MCF 10A (cell line): Measurements from ENCODE around the gene COMTD1. TPM values are rescaled to one million over a fixed set of nuclear protein-coding genes. Genes with fewer than 3 reads are reported as not detected.

Experiments used
- BruUV-seq: library from RNA; stranded (reverse); fragments of 400-500 nt; replicated peaks from 2 replicates; lab custom pipeline; 2021; lab: Mats Ljungman, UMichigan
- CTCF ChIA-PET: fragments of 300-600 bp; sonication (Branson Sonifier 250); formaldehyde crosslinking; extraction: SDS; loops from one replicate; lab custom pipeline; 2021; ENCODE audit warnings: antibody characterized with exemption, inconsistent platforms; lab: Yijun Ruan, JAX
- POLR2A ChIA-PET: fragments of 300-600, 350-650 bp; sonication (Branson Sonifier 250); formaldehyde crosslinking; extraction: SDS; loops from one replicate; lab custom pipeline; 2020; ENCODE audit warnings: antibody characterized with exemption, inconsistent platforms; lab: Yijun Ruan, JAX
- DNase-seq: peaks from one replicate; pipeline ENCODE4 v3.0.0-alpha.2; 2018; ENCODE audit not compliant: unreplicated experiment
- H3K27ac Mint-ChIP-seq: one replicate; pipeline ENCODE4 v1.8.0; 2022; ENCODE audit warnings: mild to moderate bottlenecking, low read depth, mixed read lengths; ENCODE audit not compliant: unreplicated experiment
- H3K27me3 Mint-ChIP-seq: one replicate; pipeline ENCODE4 v1.8.0; 2022; ENCODE audit warnings: mixed read lengths; ENCODE audit not compliant: insufficient read depth, unreplicated experiment
- H3K36me3 Mint-ChIP-seq: one replicate; pipeline ENCODE4 v1.8.0; 2022; ENCODE audit warnings: mild to moderate bottlenecking, moderate library complexity, mixed read lengths; ENCODE audit not compliant: insufficient read depth, unreplicated experiment
- H3K4me1 Mint-ChIP-seq: one replicate; pipeline ENCODE4 v1.8.0; 2022; ENCODE audit warnings: mixed read lengths; ENCODE audit not compliant: insufficient read depth, unreplicated experiment
- H3K4me3 Mint-ChIP-seq: one replicate; pipeline ENCODE4 v1.8.0; 2022; ENCODE audit warnings: mild to moderate bottlenecking, moderate library complexity, mixed read lengths; ENCODE audit not compliant: unreplicated experiment
- H3K9me3 Mint-ChIP-seq: one replicate; pipeline ENCODE4 v1.8.0; 2022; ENCODE audit warnings: mixed read lengths; ENCODE audit not compliant: unreplicated experiment
- intact Hi-C: fragments of 100-400 bp; cut with micrococcal nuclease; formaldehyde crosslinking; loops from 2 replicates; pipeline ENCODE4 v1.14.1; 2022
- total RNA-seq: library from RNA; stranded (reverse); gene quantifications from 2 replicates; pipeline ENCODE4 v1.2.3, GENCODE V29; 2022
- TF ChIP-seq, protein P1 (sequence below): fragments of 200-600 bp; IDR thresholded peaks from one replicate; pipeline ENCODE4 v1.8.0; 2022; ENCODE audit warnings: antibody characterized with exemption, mild to moderate bottlenecking; ENCODE audit not compliant: unreplicated experiment

The COMTD1 gene
- total RNA-seq, 1 experiment from 2014 or later, result 34.3 TPM

DNA sequence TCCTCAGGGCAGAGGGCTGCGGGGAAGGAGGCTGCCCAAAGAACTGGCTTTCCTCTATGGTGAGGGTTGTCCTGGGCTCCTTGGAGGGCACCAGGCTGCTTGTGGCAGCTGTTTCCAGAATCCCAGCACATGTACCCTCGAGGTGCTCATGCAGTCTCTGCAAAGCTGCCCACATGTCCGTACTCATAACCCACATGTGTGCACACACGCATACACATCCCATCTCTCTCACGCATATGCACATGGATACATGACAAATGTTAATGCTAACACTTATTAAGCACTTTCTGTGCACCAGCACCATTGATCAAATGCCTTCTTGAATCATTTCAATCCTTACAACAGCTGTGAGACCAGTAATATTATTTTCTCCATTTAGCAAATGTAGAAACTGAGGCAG is 36.3 kb upstream of the COMTD1 start:
- ChIA-PET CTCF (no interaction called here), POLR2A (no interaction called here)
- Mint-ChIP-seq H3K36me3 (no peaks in the 10 kb centered on the region), H3K9me3 (no peaks in the 10 kb centered on the region), H3K27ac (no peak overlapping the region), H3K4me3 (no peak overlapping the region), H3K4me1 (no peaks in the 10 kb centered on the region), H3K27me3 (no peaks in the 10 kb centered on the region)
- TF ChIP-seq, protein P1, sequence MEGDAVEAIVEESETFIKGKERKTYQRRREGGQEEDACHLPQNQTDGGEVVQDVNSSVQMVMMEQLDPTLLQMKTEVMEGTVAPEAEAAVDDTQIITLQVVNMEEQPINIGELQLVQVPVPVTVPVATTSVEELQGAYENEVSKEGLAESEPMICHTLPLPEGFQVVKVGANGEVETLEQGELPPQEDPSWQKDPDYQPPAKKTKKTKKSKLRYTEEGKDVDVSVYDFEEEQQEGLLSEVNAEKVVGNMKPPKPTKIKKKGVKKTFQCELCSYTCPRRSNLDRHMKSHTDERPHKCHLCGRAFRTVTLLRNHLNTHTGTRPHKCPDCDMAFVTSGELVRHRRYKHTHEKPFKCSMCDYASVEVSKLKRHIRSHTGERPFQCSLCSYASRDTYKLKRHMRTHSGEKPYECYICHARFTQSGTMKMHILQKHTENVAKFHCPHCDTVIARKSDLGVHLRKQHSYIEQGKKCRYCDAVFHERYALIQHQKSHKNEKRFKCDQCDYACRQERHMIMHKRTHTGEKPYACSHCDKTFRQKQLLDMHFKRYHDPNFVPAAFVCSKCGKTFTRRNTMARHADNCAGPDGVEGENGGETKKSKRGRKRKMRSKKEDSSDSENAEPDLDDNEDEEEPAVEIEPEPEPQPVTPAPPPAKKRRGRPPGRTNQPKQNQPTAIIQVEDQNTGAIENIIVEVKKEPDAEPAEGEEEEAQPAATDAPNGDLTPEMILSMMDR, result no peak
- no TSS peak for BruUV-seq
- intact Hi-C loops, result no loop called here
- no peak for DNase-seq

DNA sequence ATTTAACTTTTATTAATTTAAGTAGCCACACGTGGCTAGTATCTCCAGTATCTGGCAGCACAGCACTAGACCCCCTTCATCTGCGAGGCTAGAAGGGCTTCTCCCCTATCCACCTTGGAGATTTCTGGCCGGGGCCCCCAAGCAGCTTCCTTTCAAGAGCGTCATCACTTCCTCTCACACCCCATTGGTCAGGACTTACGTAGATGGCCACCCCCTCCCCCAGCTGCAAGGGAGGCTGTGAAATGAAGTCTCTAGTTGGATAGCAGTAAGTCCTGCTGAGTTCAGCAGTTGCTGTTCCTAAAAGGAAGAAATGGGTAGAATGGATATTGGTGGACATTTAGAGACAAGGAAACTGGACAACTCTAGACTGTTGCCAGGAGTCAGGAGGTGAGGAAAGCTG is 33.8 kb upstream of the COMTD1 start:
- no peaks in the 10 kb centered on the region for H3K27me3 Mint-ChIP-seq
- DNase-seq, result no peak
- no TSS peak for BruUV-seq
- H3K4me3 Mint-ChIP-seq, result no peak overlapping the region
- H3K4me1 Mint-ChIP-seq, result no peaks in the 10 kb centered on the region
- H3K36me3 Mint-ChIP-seq, result no peaks in the 10 kb centered on the region
- intact Hi-C loops, result no loop called here
- POLR2A ChIA-PET, result no interaction called here
- TF ChIP-seq, protein P1, result no peak
- CTCF ChIA-PET, result interaction anchor here (0.7 to 1.6 kb wide), 2 partner anchors 25 to 83 kb away, joined by 4 to 5 read pairs; no protein-coding TSS in a partner anchor
- no peaks in the 10 kb centered on the region for H3K9me3 Mint-ChIP-seq
- H3K27ac Mint-ChIP-seq, result no peak overlapping the region

DNA sequence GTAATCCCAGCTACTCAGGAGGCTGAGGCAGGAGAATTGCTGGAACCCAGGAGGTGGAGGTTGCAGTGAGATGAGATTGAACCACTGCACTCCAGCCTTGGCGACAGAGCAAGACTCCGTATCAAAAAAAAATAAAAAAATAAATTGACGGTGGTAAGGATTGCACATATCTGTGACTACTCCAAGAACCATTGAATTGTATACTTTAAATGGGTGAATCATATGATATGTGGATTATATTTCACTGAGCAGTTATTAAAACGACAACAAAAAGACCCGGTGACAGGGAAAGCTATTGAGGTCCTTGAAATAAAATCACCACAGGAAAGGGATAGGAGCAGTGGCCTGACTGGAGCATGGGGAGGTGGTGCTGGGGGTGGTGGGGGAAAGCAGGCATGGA is 31.2 kb upstream of the COMTD1 start:
- TF ChIP-seq, protein P1, result no peak
- ChIA-PET POLR2A (no interaction called here), CTCF (interaction anchor here (0.6 to 1.1 kb wide), 3 partner anchors 17 to 1044 kb away, joined by 3 to 5 read pairs (median 4); no protein-coding TSS in a partner anchor)
- no peaks in the 10 kb centered on the region for H3K9me3 Mint-ChIP-seq
- H3K27ac Mint-ChIP-seq, result no peak overlapping the region
- H3K27me3 Mint-ChIP-seq, result no peaks in the 10 kb centered on the region
- intact Hi-C loops, result no loop called here
- H3K36me3 Mint-ChIP-seq, result no peaks in the 10 kb centered on the region
- no peak overlapping the region for H3K4me3 Mint-ChIP-seq
- no TSS peak for BruUV-seq
- H3K4me1 Mint-ChIP-seq, result no peaks in the 10 kb centered on the region
- no peak for DNase-seq

DNA sequence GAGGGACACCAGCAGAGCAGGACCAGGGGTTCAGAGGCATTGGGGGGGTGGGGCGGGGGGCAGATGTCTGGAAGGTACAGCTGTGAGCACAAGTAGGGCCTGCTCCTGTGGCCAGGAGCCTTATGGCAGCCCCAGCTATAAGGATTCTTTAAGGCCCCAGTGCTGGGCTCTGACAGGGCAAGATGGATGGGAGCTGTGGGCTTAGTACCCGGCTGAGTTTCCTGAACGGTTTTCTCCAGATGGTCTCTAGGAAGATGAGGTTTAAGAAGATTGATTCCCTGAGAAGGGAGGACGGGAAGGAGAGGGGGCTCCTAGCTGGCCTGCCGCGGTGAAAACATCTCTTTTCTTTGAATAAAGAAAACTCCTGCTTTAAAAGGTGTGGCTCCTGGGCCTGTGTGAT is 30.1 kb upstream of the COMTD1 start:
- no peak overlapping the region for H3K27ac Mint-ChIP-seq
- ChIA-PET CTCF (interaction anchor here (1.0 kb wide), 1 partner anchor 51 kb away, joined by 4 read pairs; no protein-coding TSS in a partner anchor), POLR2A (interaction anchor here (0.6 kb wide), 1 partner anchor 942 kb away, joined by 3 read pairs; no protein-coding TSS in a partner anchor)
- no peaks in the 10 kb centered on the region for H3K36me3 Mint-ChIP-seq
- no peak overlapping the region for H3K4me3 Mint-ChIP-seq
- intact Hi-C loops, result no loop called here
- no peaks in the 10 kb centered on the region for H3K4me1 Mint-ChIP-seq
- no TSS peak for BruUV-seq
- no peak for DNase-seq
- H3K9me3 Mint-ChIP-seq, result no peaks in the 10 kb centered on the region
- TF ChIP-seq, protein P1, result no peak
- H3K27me3 Mint-ChIP-seq, result no peaks in the 10 kb centered on the region
